ENCODE data around the gene RMI2.

GRCh38 chr16:11340710-11341109 lies 4.5 kb upstream of the RMI2 start:
- no peak for TF ChIP-seq EP300 (IDR thresholded peaks at IDR 0.05)
- TF ChIP-seq POLR2A (IDR thresholded peaks at IDR 0.05) = no peak
- TF ChIP-seq POLR2AphosphoS5 (IDR thresholded peaks at IDR 0.05) = no peak
- no peak for TF ChIP-seq CTCF (IDR thresholded peaks at IDR 0.05)
